HG03139 (cell line): ENCODE data around the gene SCAPER.
"Not testable (repeated sequence)": the region's sequence is repeated elsewhere in the genome, so short reads cannot be mapped to it uniquely, and the experiment has no call there.

ENCODE experiments used
- ATAC-seq: cut with Tn5 transposase; IDR thresholded peaks from one replicate; pipeline ENCODE4 v1.9.1; 2021; ENCODE audit not compliant: unreplicated experiment

SCAPER gene

GRCh38 chr15:76433798-76434400 lies 471.2 kb downstream of the SCAPER start:
- ATAC-seq: no peak

- ATAC-seq: not testable (repeated sequence)
These were observed 472.1 kb downstream of the SCAPER start for GRCh38 chr15:76433036-76433435.

- ATAC-seq: no peak
These were observed 472.5 kb downstream of the SCAPER start for GRCh38 chr15:76432604-76433003.

DNA sequence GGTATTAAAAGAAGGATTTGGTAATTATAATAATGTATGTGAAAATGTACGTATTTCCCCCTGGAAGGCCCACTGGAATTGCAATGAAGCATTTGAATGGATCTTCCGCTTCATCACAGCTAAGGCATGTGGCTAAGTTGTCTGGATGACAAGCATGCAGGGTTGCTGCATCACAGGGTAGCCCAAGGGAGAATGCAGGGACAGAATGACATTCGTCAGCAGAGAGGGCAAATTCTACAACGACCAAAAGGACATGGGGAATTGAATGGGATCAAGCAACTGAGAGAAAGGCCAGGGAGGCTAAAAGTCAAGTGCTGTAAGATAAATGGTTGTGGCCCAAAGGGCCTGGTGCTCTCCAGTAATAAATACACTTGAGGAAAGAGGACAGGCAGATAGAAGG lies 473.2 kb downstream of the SCAPER start:
- ATAC-seq: no peak

GRCh38 chr15:76430711-76431110 lies 474.4 kb downstream of the SCAPER start:
- ATAC-seq: not testable (repeated sequence)

DNA sequence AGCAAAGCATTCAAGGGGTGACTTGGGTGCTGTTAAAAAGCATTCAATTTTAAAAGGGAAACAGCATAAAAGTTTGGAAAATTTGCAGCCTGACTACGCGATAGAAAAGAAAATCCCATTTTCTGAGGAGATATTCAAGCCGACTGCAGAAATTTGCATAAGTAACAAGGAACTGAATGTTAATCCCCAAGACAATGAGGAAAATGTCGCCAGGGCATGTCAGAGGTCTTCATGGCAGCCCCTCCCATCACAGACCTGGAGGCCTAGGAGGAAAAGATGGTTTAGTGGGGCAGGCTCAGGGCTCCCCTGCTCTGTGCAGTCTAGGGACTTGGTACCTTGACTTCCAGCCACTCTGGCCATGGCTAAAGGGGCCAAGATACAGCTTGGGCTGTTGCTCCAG lies 475.5 kb downstream of the SCAPER start:
- no peak for ATAC-seq

DNA sequence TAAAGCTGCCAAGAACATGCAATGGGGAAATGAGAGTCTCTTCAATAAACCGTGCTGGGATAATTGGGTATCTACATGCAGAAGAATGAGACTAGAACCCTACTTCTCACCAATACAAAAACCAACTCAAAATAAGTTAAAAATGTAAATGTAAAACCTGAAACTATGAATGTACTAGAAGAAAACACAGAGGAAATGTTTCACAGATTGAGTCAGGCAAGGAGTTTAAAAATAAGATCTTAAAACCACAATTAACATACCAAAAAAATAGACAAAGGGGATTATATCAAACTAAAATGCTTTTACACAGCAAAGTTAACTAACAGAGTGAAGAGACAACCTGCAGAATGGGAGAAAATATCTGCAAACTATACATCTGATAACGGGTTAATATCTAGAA lies 478.2 kb downstream of the SCAPER start:
- ATAC-seq: no peak

GRCh38 chr15:76418352-76419140 lies 486.6 kb downstream of the SCAPER start:
- ATAC-seq: no peak

GRCh38 chr15:76401285-76401684 lies 503.9 kb downstream of the SCAPER start:
- ATAC-seq: no peak

DNA sequence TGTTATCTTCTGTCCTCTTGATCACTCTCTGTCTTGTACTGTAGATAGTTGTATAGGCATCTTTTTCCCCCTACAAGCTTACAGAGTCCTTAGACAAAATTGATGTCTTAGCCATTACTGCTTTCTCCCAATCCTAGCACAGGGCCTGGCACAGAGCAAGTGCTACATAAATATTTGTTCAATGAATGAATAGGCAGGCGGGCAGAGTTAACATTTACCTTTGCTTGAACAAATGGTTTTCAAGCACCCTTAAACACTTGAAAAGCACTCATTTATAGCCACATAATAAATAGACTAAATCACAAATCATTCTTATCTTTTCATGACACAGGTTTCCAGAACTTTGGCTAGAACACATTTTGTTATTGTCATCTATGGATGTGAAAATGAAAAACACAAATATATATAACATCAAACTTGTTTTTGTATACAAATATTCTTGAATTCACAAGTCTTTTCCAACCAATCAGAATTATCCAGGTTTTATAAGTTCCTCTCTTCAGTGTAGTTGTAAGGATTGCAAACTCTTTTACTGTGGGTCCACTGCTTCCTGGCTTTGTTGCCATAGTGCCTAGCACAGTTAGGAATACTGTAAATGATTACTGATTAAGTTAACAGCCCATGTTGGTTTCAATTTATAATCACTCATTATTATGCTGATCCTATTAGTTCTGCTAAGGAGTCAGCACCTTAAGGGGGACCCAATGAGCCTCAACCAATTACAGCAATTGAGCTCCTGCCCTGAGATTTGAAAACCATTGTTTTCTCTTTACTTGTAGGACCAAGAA lies 506.6 kb downstream of the SCAPER start:
- ATAC-seq: no peak

GRCh38 chr15:76393614-76394013 lies 511.5 kb downstream of the SCAPER start:
- no peak for ATAC-seq

DNA sequence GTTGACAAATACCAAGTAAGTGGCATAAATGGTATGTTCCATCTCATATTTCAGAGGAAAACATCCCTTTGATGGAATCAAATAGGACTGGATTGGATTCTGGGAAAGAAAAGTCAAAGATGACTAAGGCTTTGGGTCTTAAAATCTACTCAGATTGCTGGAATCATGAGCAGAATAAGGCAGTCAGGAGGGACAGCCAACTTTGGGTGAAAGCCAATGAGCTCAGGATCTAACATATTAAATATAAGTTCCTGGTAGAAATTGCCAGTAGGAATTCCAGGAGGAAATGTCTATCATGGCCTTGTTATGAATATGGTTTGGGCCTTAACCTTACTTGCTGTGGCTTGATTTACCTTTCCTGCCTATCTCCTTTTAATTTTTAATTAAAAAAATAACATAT lies 513.3 kb downstream of the SCAPER start:
- no peak for ATAC-seq

- no peak for ATAC-seq
These were observed 513.8 kb downstream of the SCAPER start for GRCh38 chr15:76391309-76391708.

DNA sequence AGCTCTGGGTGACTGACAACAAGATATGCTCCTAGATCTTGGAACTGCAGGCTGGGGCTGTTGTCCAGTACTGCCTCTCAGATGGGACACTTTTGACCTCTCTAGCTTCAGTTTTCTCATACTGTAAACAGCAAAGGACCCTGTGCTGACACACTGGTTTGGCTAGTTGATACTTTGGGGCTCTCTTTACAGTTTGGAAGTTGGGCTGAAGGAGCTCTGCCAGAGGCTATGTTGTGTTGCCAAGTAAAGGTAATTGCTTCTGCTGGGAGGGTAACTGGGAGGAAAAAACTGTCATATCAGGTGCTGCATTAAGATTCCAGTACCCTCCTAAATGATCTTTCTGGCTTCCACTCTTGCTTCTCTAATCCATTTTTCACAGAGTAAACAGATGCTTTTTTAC lies 514.6 kb downstream of the SCAPER start:
- no peak for ATAC-seq

DNA sequence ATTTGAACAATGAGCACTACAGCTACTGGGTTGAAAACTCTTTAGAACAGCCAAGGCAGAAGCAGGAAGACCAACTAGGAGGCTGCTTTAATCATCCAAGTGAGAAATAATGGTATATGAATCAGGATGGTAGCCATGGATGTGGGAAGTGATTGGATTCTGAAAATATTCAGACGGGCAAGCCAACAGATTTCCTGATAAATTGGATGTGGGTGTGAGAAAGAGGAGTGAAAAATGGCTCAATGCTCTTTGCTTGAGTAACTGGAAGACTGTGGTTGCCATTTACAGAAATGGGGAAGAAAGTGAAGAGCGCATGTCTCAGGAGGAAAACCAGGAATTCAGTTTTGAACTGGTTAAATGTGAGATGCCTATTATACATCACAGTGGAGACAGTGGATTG lies 518.2 kb downstream of the SCAPER start:
- ATAC-seq: no peak

DNA sequence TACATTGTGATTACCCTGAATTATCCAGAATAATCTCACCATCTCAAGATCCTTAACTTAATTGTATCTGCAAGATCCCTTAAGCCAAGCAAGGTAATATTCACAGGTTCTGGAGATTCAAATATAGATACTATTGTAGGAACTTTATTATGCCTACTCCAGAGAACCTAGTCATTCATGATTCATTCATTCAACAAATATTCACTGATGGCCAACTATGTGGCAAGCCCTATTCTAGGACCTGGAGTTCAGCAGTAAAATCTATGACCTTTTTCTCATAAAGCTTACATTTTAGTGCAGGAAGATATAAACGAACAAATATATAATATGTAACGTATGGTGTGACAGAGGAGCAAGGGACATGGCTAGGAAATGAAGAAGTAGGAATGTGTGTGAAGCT lies 519.0 kb downstream of the SCAPER start:
- ATAC-seq: no peak

- ATAC-seq: no peak
These were observed 520.7 kb downstream of the SCAPER start for GRCh38 chr15:76384409-76384808.

DNA sequence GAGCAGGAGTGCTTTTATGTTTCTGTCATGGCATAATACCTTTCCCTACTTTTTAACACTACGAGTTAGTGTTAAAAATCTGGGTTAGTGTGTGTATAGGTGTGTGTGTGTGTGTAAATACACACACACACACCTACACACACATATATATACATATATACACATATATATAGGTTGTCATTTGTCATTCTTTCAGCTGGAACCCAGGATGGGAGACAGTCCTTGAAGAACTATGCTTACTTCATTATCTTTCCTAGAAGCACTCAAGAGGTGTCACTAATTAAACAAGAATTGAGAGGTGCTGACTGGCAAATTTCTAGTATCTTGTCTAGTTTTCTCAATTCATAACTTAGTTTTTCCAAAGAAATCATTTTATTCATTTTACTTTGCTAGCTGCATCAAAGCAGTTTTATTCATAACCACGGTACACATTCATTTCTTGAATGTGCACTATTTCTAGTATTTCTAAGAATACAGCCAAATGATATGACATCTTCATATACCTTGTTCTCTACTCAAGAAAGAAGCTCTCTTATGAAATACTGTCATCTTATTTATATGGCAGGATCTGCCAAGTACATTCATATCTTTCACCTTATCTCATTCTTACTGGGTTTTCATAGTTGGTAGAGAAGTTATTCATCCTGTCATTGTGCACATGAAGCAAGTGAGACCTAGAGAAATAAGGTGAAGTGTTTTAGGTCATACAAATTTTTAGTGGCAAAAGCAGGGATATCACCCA lies 522.0 kb downstream of the SCAPER start:
- ATAC-seq: no peak

DNA sequence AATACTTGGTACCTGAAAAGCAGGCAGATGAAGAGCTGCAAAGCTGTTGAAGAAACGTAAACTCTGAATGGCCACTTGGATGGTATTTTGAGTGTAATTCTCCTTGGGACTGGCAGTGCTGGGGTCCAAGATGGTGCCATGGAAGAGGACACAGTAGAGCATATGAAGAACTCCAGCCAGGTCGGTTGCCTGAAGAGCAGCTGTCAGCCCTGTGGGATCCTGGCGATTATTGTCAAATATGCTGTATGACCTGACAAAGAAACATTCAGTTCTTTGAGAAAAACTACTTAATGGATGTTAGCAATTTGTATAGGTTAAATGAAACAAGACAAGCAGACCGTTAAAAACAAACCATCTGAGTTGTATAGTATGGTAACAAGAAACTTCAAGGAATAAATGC lies 523.8 kb downstream of the SCAPER start:
- ATAC-seq: no peak

GRCh38 chr15:76380249-76380648 lies 524.9 kb downstream of the SCAPER start:
- no peak for ATAC-seq

DNA sequence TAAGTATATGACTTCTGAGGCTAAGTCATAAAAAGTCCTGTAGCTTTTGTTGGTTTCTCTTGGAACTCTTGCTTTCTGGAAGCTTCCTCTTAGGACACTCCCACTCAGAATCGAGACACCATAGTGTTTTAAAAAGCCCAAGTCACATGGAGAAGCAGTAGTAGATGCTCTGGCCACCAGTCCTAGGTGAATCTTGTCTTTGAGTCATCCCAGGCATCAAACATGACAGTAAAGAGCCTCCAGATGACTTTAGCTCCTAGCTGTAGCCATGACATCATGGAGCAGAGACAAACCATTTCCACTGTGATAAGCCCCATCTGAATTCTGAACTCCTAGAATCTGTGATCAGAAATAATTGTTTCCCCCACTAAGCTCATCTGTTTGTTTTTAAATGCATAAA lies 526.4 kb downstream of the SCAPER start:
- ATAC-seq: no peak
